Fibroblast of skin of back (primary cell): ENCODE measurements around the gene NEB.

ENCODE experiments used
- DNase-seq: peaks from one replicate; pipeline ENCODE4 v3.0.0-alpha.2; 2013

The NEB gene

DNA sequence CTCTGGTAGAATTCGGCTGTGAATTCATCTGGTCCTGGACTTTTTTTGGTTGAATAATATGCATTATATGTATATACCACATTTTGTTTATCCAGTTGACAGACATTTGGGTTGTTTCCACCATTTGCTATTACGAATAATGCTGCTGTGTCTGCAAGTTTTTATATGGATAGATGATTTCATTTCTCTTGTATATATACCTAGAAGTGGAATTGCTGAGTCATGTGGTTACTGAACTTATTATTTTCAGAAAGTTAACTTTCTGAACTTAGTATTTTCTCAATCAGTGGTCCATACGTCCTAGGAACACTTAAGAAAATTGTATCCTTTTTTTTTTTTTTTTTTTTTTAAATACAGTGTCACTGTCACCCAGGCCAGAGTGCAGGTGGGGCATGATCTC, 261.3 kb downstream of the NEB start:
- no peak for DNase-seq

DNA sequence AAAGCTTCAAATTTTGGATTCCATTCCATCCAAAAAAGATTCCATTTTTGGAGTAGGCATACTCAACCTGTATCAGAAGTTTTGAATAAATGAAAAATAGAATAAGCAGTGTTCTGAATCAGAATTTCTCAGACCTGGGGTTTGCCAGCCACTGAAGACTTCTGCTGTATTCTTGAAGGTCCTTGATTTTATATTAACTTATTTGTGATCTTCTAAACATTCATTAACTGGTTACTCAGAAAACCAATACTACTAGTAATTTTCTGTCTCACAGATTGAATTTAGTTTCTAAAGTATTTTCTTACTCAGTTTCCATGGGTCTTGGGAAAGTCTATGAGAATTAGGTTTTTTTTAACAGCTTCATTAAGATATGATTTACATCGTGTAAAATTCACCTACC, 263.7 kb downstream of the NEB start:
- no peak for DNase-seq

DNA sequence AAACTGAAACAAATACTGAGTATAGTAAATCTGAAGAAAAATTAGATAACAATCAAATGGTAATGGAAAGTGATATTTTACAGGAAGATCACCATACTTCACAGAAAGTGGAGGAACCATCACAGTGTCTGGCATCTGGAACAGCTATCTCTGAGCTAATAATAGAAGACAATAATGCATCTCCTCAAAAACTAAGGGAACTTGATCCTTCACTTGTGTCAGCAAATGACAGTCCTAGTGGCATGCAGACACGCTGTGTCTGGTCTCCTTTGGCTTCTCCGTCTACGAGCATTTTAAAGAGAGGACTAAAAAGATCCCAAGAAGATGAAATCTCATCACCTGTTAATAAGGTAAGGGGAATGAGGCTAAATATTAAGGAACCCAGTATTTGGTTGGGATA, 268.5 kb downstream of the NEB start:
- DNase-seq = no peak

DNA sequence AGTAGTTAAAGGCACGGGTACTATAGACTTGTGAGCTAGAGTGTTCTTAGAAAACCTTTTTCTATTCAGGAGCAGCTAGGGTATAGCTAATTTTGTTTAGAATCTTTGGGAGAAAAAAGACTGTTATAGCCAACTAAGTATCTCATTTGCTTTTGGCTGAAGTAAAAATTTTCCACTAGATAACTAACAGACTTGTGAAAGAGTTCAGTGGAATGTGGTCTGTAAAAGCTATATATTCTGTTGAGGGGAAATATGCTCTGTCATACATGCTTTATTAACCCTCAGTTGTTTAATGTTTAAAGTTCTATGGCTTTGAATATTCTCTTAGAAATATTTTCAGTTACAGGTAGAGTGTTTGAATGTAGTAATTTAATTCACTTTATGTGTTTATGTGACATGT, 274.9 kb downstream of the NEB start:
- DNase-seq = peak; percentile 11

DNA sequence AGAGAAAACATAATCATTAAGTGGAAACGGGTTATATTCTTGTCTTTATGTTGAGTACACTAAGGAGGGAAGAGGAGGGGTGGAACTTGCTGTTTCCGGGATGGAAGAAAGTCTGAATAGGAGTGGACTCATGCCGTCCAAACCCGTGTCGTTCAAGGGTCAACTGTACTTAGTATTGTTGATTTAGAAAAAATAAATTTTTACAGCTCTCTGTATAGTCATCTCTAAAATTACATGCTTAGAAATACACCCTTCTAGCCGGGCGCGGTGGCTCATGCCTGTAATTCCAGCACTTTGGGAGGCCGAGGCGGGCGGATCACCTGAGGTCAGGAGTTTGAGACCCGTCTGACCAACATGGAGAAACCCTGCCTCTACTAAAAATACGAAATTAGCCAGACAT, 295.1 kb downstream of the NEB start:
- DNase-seq = no peak

DNA sequence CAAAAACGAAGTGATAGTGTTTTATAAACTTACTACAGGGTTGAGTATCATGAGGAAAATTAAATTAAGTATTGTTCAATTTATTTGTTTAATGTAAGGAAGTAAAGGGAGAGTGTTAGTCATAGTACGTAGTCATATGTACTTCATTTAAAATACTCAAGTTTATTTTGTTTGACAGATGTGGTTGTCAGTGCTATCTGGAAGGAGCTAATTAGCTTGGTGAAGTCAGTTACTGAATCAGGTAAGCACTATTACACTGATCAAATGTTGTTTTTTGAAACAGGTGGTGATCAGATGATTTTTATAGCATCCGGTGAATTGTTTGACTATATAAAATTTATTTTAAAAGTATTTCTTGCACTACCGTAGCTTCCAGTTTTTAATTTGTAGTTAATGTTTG, 295.8 kb downstream of the NEB start:
- DNase-seq = no peak

DNA sequence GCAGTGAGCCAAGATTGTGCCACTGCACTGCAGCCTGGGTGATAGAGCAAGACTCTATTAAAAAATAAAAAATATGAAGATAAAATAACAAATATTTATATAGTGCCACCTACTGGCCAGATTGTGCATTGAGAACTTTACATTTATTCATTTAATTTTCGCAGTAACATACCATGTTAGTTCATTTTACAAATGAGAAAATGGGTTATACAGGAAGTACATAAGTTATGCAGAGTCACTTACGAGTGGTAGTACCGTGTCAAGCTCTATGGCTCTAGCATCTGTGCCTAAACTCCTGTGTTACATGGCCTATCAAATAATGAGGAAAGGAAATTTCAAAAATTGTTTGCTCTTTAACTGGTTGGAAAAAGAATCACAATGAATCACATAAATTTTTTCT, 296.6 kb downstream of the NEB start:
- peak; percentile 29 for DNase-seq
